Measurements from ENCODE around the gene PDSS1. TPM values are rescaled to one million over a fixed set of nuclear protein-coding genes. Genes with fewer than 3 reads are reported as not detected.
"Not testable (repeated sequence)": the region's sequence is repeated elsewhere in the genome, so short reads cannot be mapped to it uniquely, and the experiment has no call there.

The PDSS1 gene
- 2.4 TPM for total RNA-seq

- H3K4me1 ChIP-seq (ENCODE audit: insufficient read depth, low read length): peaks cover 33% of the 10 kb centered on the region
- peak within 1 kb of the TSS; percentile 91 for H3K4me3 ChIP-seq (ENCODE audit: low read length)
- no peaks in the 10 kb centered on the region for H3K9me3 ChIP-seq (ENCODE audit: low read depth, low read length)
- H3K27me3 ChIP-seq (ENCODE audit: insufficient read depth, low read length): no peaks in the 10 kb centered on the region
Observed at GRCh38 chr10:26697163-26697921, at the start of gene PDSS1. Gene PDSS1 (plus strand): TSS chr10:26697701. CDS start chr10:26697712, 11 bp downstream.

GRCh38 chr10:26648245-26648636, 49.3 kb upstream of the PDSS1 start:
- H3K4me3 ChIP-seq (ENCODE audit: low read length); H3K4me1 ChIP-seq (ENCODE audit: insufficient read depth, low read length); H3K9me3 ChIP-seq (ENCODE audit: low read depth, low read length); H3K27me3 ChIP-seq (ENCODE audit: insufficient read depth, low read length): not testable (repeated sequence)

- Histone ChIP-seq H3K4me3 (ENCODE audit: low read length) (no peak overlapping the region), H3K9me3 (ENCODE audit: low read depth, low read length) (no peaks in the 10 kb centered on the region), H3K4me1 (ENCODE audit: insufficient read depth, low read length) (peaks cover 10% of the 10 kb centered on the region), H3K27me3 (ENCODE audit: insufficient read depth, low read length) (no peaks in the 10 kb centered on the region)
Observed at GRCh38 chr10:26650406-26650805, 47.1 kb upstream of the PDSS1 start.

- not testable (repeated sequence) for H3K4me3 ChIP-seq (ENCODE audit: low read length); H3K4me1 ChIP-seq (ENCODE audit: insufficient read depth, low read length); H3K27me3 ChIP-seq (ENCODE audit: insufficient read depth, low read length); H3K9me3 ChIP-seq (ENCODE audit: low read depth, low read length)
Observed at GRCh38 chr10:26651476-26651875, 46.0 kb upstream of the PDSS1 start.

GRCh38 chr10:26653004-26653403, 44.5 kb upstream of the PDSS1 start:
- H3K9me3 ChIP-seq (ENCODE audit: low read depth, low read length): no peaks in the 10 kb centered on the region
- no peak overlapping the region for H3K4me3 ChIP-seq (ENCODE audit: low read length)
- H3K4me1 ChIP-seq (ENCODE audit: insufficient read depth, low read length): peaks cover 2% of the 10 kb centered on the region
- no peaks in the 10 kb centered on the region for H3K27me3 ChIP-seq (ENCODE audit: insufficient read depth, low read length)

- H3K4me3 ChIP-seq (ENCODE audit: low read length): no peak overlapping the region
Observed at GRCh38 chr10:26655746-26656145, 41.8 kb upstream of the PDSS1 start.

GRCh38 chr10:26662864-26663263, 34.6 kb upstream of the PDSS1 start:
- Histone ChIP-seq H3K4me3 (ENCODE audit: low read length) (no peak overlapping the region), H3K27me3 (ENCODE audit: insufficient read depth, low read length) (peaks cover 4% of the 10 kb centered on the region), H3K4me1 (ENCODE audit: insufficient read depth, low read length) (no peaks in the 10 kb centered on the region), H3K9me3 (ENCODE audit: low read depth, low read length) (no peaks in the 10 kb centered on the region)

More at GRCh38 chr10:26655746-26656145, 41.8 kb upstream of the PDSS1 start:
- H3K9me3 ChIP-seq (ENCODE audit: low read depth, low read length): no peaks in the 10 kb centered on the region
- H3K27me3 ChIP-seq (ENCODE audit: insufficient read depth, low read length): peaks cover 4% of the 10 kb centered on the region
- H3K4me1 ChIP-seq (ENCODE audit: insufficient read depth, low read length): no peaks in the 10 kb centered on the region

GRCh38 chr10:26665080-26666048, 32.1 kb upstream of the PDSS1 start:
- H3K27me3 ChIP-seq (ENCODE audit: insufficient read depth, low read length): peaks cover 1% of the 10 kb centered on the region
- H3K4me3 ChIP-seq (ENCODE audit: low read length): no peak overlapping the region
- no peaks in the 10 kb centered on the region for H3K4me1 ChIP-seq (ENCODE audit: insufficient read depth, low read length)
- H3K9me3 ChIP-seq (ENCODE audit: low read depth, low read length): no peaks in the 10 kb centered on the region

- peaks cover 3% of the 10 kb centered on the region for H3K4me1 ChIP-seq (ENCODE audit: insufficient read depth, low read length)
- no peaks in the 10 kb centered on the region for H3K27me3 ChIP-seq (ENCODE audit: insufficient read depth, low read length)
- H3K4me3 ChIP-seq (ENCODE audit: low read length): no peak overlapping the region
- no peaks in the 10 kb centered on the region for H3K9me3 ChIP-seq (ENCODE audit: low read depth, low read length)
Observed at GRCh38 chr10:26675873-26676257, 21.6 kb upstream of the PDSS1 start.

GRCh38 chr10:26679588-26679987, 17.9 kb upstream of the PDSS1 start:
- no peaks in the 10 kb centered on the region for H3K9me3 ChIP-seq (ENCODE audit: low read depth, low read length)

GRCh38 chr10:26681076-26681475, 16.4 kb upstream of the PDSS1 start:
- Histone ChIP-seq H3K4me3 (ENCODE audit: low read length) (no peak overlapping the region), H3K4me1 (ENCODE audit: insufficient read depth, low read length) (peaks cover 12% of the 10 kb centered on the region), H3K9me3 (ENCODE audit: low read depth, low read length) (no peaks in the 10 kb centered on the region), H3K27me3 (ENCODE audit: insufficient read depth, low read length) (no peaks in the 10 kb centered on the region)

More at GRCh38 chr10:26679588-26679987, 17.9 kb upstream of the PDSS1 start:
- Histone ChIP-seq H3K4me1 (ENCODE audit: insufficient read depth, low read length) (peaks cover 3% of the 10 kb centered on the region), H3K4me3 (ENCODE audit: low read length) (no peak overlapping the region), H3K27me3 (ENCODE audit: insufficient read depth, low read length) (no peaks in the 10 kb centered on the region)

- H3K27me3 ChIP-seq (ENCODE audit: insufficient read depth, low read length); H3K4me3 ChIP-seq (ENCODE audit: low read length); H3K9me3 ChIP-seq (ENCODE audit: low read depth, low read length): not testable (repeated sequence)
- H3K4me1 ChIP-seq (ENCODE audit: insufficient read depth, low read length): peaks cover 12% of the 10 kb centered on the region
Observed at GRCh38 chr10:26681971-26682370, 15.5 kb upstream of the PDSS1 start.

GRCh38 chr10:26682931-26683330, 14.6 kb upstream of the PDSS1 start:
- no peak overlapping the region for H3K4me3 ChIP-seq (ENCODE audit: low read length)
- H3K4me1 ChIP-seq (ENCODE audit: insufficient read depth, low read length): peaks cover 12% of the 10 kb centered on the region
- H3K27me3 ChIP-seq (ENCODE audit: insufficient read depth, low read length): no peaks in the 10 kb centered on the region
- H3K9me3 ChIP-seq (ENCODE audit: low read depth, low read length): no peaks in the 10 kb centered on the region

GRCh38 chr10:26684667-26685264, 12.7 kb upstream of the PDSS1 start:
- peaks cover 18% of the 10 kb centered on the region for H3K4me1 ChIP-seq (ENCODE audit: insufficient read depth, low read length)
- H3K9me3 ChIP-seq (ENCODE audit: low read depth, low read length); H3K4me3 ChIP-seq (ENCODE audit: low read length); H3K27me3 ChIP-seq (ENCODE audit: insufficient read depth, low read length): not testable (repeated sequence)

GRCh38 chr10:26685441-26685840, 12.1 kb upstream of the PDSS1 start:
- Histone ChIP-seq H3K4me1 (ENCODE audit: insufficient read depth, low read length) (peaks cover 24% of the 10 kb centered on the region), H3K27me3 (ENCODE audit: insufficient read depth, low read length) (no peaks in the 10 kb centered on the region), H3K9me3 (ENCODE audit: low read depth, low read length) (no peaks in the 10 kb centered on the region), H3K4me3 (ENCODE audit: low read length) (no peak overlapping the region)

Data from mononuclear cell (primary cell).